H1 (cell line): Measurements from ENCODE around the gene TNFAIP8. TPM values are rescaled to one million over a fixed set of nuclear protein-coding genes. Genes with fewer than 3 reads are reported as not detected.

Source experiments
- CHD1 ChIP-seq: IDR thresholded peaks from 2 replicates; pipeline ENCODE4 v1.6.1; 2012; ENCODE audit warnings: low read depth, low read length, improper control_type of control experiment
- EGR1 ChIP-seq: IDR thresholded peaks from 2 replicates; pipeline ENCODE4 v1.6.1; 2011; ENCODE audit warnings: low read depth, low read length, borderline replicate concordance
- EZH2 ChIP-seq: fragments of 200-600 bp; sonication (generic); IDR thresholded peaks from 2 replicates; pipeline ENCODE4 v1.7.1; 2012; ENCODE audit warnings: low read depth, mild to moderate bottlenecking, moderate library complexity, low read length, inconsistent platforms; ENCODE audit not compliant: severe bottlenecking
- HDAC2 ChIP-seq, 2 experiments: fragments of 300-600 bp in 1 of 2; sonication (generic) in 1 of 2; IDR thresholded peaks; 2 replicates each; pipeline ENCODE4 v1.6.1; 2011 to 2012; ENCODE audit warnings: low read depth in 2 of 2, low read length in 2 of 2, mild to moderate bottlenecking in 2 of 2, moderate library complexity in 2 of 2, borderline replicate concordance in 1 of 2, inconsistent platforms in 1 of 2
- JUN ChIP-seq: IDR thresholded peaks from 2 replicates; pipeline ENCODE4 v1.6.1; 2011; ENCODE audit warnings: low read depth, mild to moderate bottlenecking, improper control_type of control experiment, low read length
- KDM4A ChIP-seq: IDR thresholded peaks from one replicate; pipeline ENCODE4 v1.7.1; 2012; ENCODE audit warnings: low read depth, mild to moderate bottlenecking, moderate library complexity, low read length, inconsistent platforms; ENCODE audit not compliant: severe bottlenecking
- PHF8 ChIP-seq: fragments of 200-600 bp; sonication (generic); conservative IDR thresholded peaks from 2 replicates; pipeline ENCODE4 v1.7.1; 2012; ENCODE audit warnings: low read depth, mild to moderate bottlenecking, inconsistent platforms, low read length, moderate library complexity
- POLR2A ChIP-seq, 2 experiments: IDR thresholded peaks; 1 replicate in 1 of 2; 2 replicates in 1 of 2; pipeline ENCODE4 v1.6.1; 2011; ENCODE audit warnings: low read depth in 2 of 2, low read length in 2 of 2, mild to moderate bottlenecking in 2 of 2; ENCODE audit errors: control extremely low read depth in 1 of 2
- RAD21 ChIP-seq, 2 experiments: IDR thresholded peaks in 1 of 2; conservative IDR thresholded peaks in 1 of 2; 2 replicates each; pipeline ENCODE4 v1.6.1; 2011; ENCODE audit warnings: low read depth in 2 of 2, low read length in 2 of 2, improper control_type of control experiment in 1 of 2, inconsistent platforms in 1 of 2, mild to moderate bottlenecking in 1 of 2, moderate library complexity in 1 of 2
- RBBP5 ChIP-seq: IDR thresholded peaks from 2 replicates; pipeline ENCODE4 v1.7.1; 2012; ENCODE audit warnings: low read depth, mild to moderate bottlenecking, inconsistent platforms, low read length, moderate library complexity, borderline replicate concordance
- RFX5 ChIP-seq: IDR thresholded peaks from 2 replicates; pipeline ENCODE4 v1.6.1; 2011; ENCODE audit warnings: low read depth, low read length, improper control_type of control experiment, borderline replicate concordance
- SAP30 ChIP-seq: fragments of 300-600 bp; sonication (generic); IDR thresholded peaks from 2 replicates; pipeline ENCODE4 v1.7.1; 2012; ENCODE audit warnings: low read length, moderate library complexity, mild to moderate bottlenecking, inconsistent platforms; ENCODE audit not compliant: insufficient read depth, insufficient replicate concordance
- SIN3A ChIP-seq, 2 experiments: IDR thresholded peaks in 1 of 2; conservative IDR thresholded peaks in 1 of 2; 2 replicates each; pipeline ENCODE4 v1.6.1; 2011 to 2012; ENCODE audit warnings: low read length in 2 of 2, improper control_type of control experiment in 1 of 2, low read depth in 1 of 2, mild to moderate bottlenecking in 1 of 2
- SIRT6 ChIP-seq: IDR thresholded peaks from one replicate; pipeline ENCODE4 v1.7.1; 2012; ENCODE audit warnings: low read length, inconsistent platforms
- SIX5 ChIP-seq: IDR thresholded peaks from 2 replicates; pipeline ENCODE4 v1.6.1; 2011; ENCODE audit warnings: mild to moderate bottlenecking, low read depth, low read length
- SP1 ChIP-seq: IDR thresholded peaks from 2 replicates; pipeline ENCODE4 v1.6.1; 2011; ENCODE audit warnings: low read depth, low read length
- SUZ12 ChIP-seq: fragments of 200-600 bp; sonication (generic); IDR thresholded peaks from 2 replicates; pipeline ENCODE4 v1.6.1; 2012; ENCODE audit warnings: mild to moderate bottlenecking, inconsistent platforms, low read length, moderate library complexity, mixed read lengths
- TAF1 ChIP-seq: IDR thresholded peaks from 2 replicates; pipeline ENCODE4 v1.6.1; 2011; ENCODE audit warnings: mild to moderate bottlenecking, low read depth, low read length
- ZNF274 ChIP-seq: IDR thresholded peaks from 2 replicates; pipeline ENCODE4 v1.7.0; 2012; ENCODE audit warnings: low read length, borderline replicate concordance; ENCODE audit errors: extremely low read depth
- polyA plus RNA-seq, 7 experiments: library from polyadenylated mRNA; depleted of rRNA in 3 of 7; stranded (reverse) in 5 of 7; unstranded in 2 of 7; fragments of >200 nt in 5 of 7; fragments of 200-250 nt in 2 of 7; gene quantifications; 1 replicate in 5 of 7; 2 replicates in 1 of 7; 4 replicates in 1 of 7; pipeline versions ENCODE4 v1.2.1 to v1.2.3, GENCODE V29; 2011 to 2013; ENCODE audit warnings: missing spikeins in 2 of 7, mixed read lengths in 2 of 7
- total RNA-seq: library from RNA; stranded (reverse); fragmentation: NEBNext Ultra II Directional; extraction: Animal tissue kit (Norgen Biotek cat#: 25700); gene quantifications from 2 replicates; pipeline ENCODE4 v1.2.1, GENCODE V29; 2021
- TF ChIP-seq, protein P1 (sequence below): IDR thresholded peaks from 2 replicates; pipeline ENCODE4 v1.6.1; 2012; ENCODE audit warnings: inconsistent platforms

The TNFAIP8 gene
- total and polyA plus RNA-seq, 2 of the 8 experiments (the other 6 are each of a cell fraction or from before 2014, with no cell fraction given) = 12.4 to 19.3 TPM

DNA sequence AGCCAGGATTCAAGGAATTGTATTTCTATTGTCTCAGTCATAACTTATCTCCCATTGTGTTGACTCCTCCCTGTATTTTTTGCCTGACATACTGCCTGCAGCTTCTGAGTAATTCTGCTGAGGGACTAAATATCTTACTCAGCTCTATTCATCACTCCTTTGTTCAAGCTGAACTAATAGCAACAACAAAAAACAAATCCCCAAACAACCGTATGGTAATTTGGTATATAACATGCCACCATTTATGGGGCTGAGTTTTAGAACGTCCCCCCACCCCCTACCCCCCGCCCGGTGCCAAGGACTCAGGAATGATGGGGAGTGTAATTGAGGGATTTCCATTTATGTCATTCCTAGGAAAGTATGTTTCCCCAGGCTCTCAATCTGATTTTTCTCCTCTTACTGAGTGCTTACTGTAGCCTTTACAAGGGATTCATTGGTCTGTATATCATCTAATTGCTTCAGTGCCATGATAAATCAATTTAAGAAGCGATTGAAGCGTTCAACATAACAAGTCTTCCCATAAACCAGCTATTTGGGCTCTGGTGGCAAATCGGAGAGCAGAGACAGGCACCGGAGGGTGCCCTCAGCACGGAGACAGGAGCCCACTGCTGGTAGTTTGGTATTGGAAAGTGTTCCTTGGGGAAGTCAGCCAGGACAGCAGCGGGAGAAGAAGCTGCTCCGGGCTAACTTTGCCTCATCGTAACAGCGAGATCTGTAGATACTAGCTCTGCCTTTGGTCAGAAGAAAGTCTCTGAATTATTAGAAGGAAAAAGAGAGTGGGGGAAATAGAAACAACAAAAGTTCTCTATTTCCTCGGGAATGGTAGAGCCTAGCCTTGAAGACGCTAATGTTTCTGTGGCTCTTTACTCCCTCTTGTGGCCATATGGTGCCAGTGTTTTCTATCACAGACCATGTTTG is 55.8 kb downstream of the TNFAIP8 start (continued):
- TF ChIP-seq JUN (no peak), POLR2A (IDR thresholded peaks at IDR 0.05; ENCODE audit: control extremely low read depth in 1 of 2, low read depth in 2 of 2, low read length in 2 of 2) (no peak; a peak in 1 of 3 replicates), RFX5 (no peak), CHD1 (no peak), SAP30 (no peak), PHF8 (no peak), EGR1 (no peak), SIX5 (no peak), KDM4A (peak; percentile 46), SUZ12 (no peak), ZNF274 (no peak), SIN3A (conservative IDR thresholded peaks at IDR 0.05 in 1 of 2, IDR thresholded peaks at IDR 0.05 in 1 of 2; ENCODE audit: low read depth in 1 of 2, low read length in 2 of 2) (0 out of 4 replicates have a peak, but pooled peaks of 1 of the 2 experiments have one; percentile 13), EZH2 (no peak), RBBP5 (no peak), HDAC2 (IDR thresholded peaks at IDR 0.05; ENCODE audit: borderline replicate concordance in 1 of 2, low read depth in 2 of 2, low read length in 2 of 2) (no peak), TAF1 (no peak), SIRT6 (no peak), SP1 (no peak), RAD21 (IDR thresholded peaks at IDR 0.05 in 1 of 2, conservative IDR thresholded peaks at IDR 0.05 in 1 of 2; ENCODE audit: low read depth in 2 of 2, low read length in 2 of 2) (peak; percentile 89 to 91)
- TF ChIP-seq, protein P1, sequence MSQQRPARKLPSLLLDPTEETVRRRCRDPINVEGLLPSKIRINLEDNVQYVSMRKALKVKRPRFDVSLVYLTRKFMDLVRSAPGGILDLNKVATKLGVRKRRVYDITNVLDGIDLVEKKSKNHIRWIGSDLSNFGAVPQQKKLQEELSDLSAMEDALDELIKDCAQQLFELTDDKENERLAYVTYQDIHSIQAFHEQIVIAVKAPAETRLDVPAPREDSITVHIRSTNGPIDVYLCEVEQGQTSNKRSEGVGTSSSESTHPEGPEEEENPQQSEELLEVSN = no peak
